C4-2B (cell line): ENCODE data around the gene PCDHGC5.

ENCODE experiments used
- ZFX ChIP-seq: fragments of 450-650 bp; IDR thresholded peaks from 2 replicates; pipeline ENCODE4 v1.6.1; 2017
- TF ChIP-seq, protein P1 (sequence below): fragments of 450-650 bp; conservative IDR thresholded peaks from 2 replicates; pipeline ENCODE4 v1.5.1; 2017; ENCODE audit warnings: mild to moderate bottlenecking

DNA sequence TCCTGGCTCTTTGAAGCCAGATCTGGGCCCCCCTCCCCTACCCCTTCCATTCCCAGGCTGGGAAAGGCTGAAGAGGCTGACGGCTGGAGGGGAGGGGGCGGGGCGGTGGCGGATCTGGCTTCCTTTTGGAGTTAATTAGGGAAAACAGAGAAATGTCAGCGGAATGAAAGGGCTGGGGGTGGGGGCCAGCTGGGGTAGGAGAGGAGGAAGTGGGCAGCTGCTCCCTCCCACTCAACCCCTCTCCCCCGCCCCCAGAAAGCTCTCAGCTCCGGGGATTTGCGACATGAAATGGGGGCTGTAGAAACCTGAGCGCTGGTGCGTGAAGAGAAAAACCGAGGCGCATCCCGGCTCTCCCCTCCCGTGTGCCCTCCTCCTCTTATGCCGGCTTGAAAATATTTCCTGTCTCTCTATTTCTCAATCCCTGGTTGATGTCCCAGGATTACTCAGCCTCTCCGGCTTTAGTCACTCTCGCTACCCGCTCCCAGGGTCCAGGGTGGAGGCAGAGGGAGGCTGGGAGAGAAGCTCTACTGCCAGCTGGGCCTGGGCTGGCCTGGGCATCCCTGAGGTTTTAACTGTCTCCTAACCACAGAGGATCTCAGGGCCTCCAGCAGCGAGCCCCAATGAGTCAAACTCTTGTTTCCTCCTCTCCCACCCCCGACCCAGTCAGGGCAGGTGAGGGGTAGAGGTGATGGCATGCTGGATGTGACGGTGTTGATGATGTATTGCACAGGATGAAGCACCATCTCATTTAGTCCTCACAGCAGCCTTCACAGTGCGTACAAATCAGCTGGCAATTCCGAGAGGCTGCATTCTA lies 20.1 kb downstream of the PCDHGC5 start:
- TF ChIP-seq, protein P1, sequence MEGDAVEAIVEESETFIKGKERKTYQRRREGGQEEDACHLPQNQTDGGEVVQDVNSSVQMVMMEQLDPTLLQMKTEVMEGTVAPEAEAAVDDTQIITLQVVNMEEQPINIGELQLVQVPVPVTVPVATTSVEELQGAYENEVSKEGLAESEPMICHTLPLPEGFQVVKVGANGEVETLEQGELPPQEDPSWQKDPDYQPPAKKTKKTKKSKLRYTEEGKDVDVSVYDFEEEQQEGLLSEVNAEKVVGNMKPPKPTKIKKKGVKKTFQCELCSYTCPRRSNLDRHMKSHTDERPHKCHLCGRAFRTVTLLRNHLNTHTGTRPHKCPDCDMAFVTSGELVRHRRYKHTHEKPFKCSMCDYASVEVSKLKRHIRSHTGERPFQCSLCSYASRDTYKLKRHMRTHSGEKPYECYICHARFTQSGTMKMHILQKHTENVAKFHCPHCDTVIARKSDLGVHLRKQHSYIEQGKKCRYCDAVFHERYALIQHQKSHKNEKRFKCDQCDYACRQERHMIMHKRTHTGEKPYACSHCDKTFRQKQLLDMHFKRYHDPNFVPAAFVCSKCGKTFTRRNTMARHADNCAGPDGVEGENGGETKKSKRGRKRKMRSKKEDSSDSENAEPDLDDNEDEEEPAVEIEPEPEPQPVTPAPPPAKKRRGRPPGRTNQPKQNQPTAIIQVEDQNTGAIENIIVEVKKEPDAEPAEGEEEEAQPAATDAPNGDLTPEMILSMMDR = no peak
- no peak for TF ChIP-seq ZFX
